Myometrial cell (primary cell): Measurements from ENCODE around the gene C6orf89. TPM values are rescaled to one million over a fixed set of nuclear protein-coding genes. Genes with fewer than 3 reads are reported as not detected.

Source experiments
- total RNA-seq: library from RNA; depleted of rRNA; stranded (reverse); fragments of >200 nt; gene quantifications from 2 replicates; pipeline ENCODE4 v1.2.3, GENCODE V29; 2015

C6orf89 gene
- total RNA-seq = 45.6 and 47.3 TPM in 2 replicates

GRCh38 chr6:36885461-36886401 lies at the start of gene C6orf89:
TSS of gene C6orf89 (plus strand) at chr6:36885952. CDS start at chr6:36899445, 13,493 bp downstream.

GRCh38 chr6:36838896-36839748 lies 46.6 kb upstream of the C6orf89 start, which contains the start of gene CPNE5:
TSS of gene CPNE5 (minus strand) at chr6:36839444. CDS start at chr6:36839377, 67 bp downstream.

GRCh38 chr6:36874443-36875249 lies 11.1 kb upstream of the C6orf89 start, which contains the start of gene PPIL1:
TSS of gene PPIL1 (minus strand) at chr6:36874803. CDS start at chr6:36874772, 31 bp downstream.

GRCh38 chr6:36954262-36954931 lies 68.6 kb downstream of the C6orf89 start, which contains the start of gene PI16:
TSS of gene PI16 (plus strand) at chr6:36954738. CDS start at chr6:36954761, 23 bp downstream.

Other genes starting within 250 kb of the C6orf89 start
- gene CDKN1A, start 207.2 kb upstream of the C6orf89 start, total RNA-seq = 562 and 599 TPM in 2 replicates
- not detected in 2 replicates for gene RAB44, start 188.1 kb upstream of the C6orf89 start, total RNA-seq
- gene CPNE5, start 46.5 kb upstream of the C6orf89 start, total RNA-seq = not detected in 2 replicates
- gene PPIL1, start 11.1 kb upstream of the C6orf89 start, total RNA-seq = 30.0 and 46.4 TPM in 2 replicates
- not detected in 2 replicates for gene PI16, start 68.8 kb downstream of the C6orf89 start, total RNA-seq
- 251 and 283 TPM in 2 replicates for gene MTCH1, start 100.2 kb downstream of the C6orf89 start, total RNA-seq
- not detected in 2 replicates for gene FGD2, start 119.7 kb downstream of the C6orf89 start, total RNA-seq